Uterus (tissue), 4 donors: ENCODE results near the gene KCNH2. TPM values are rescaled to one million over a fixed set of nuclear protein-coding genes. Genes with fewer than 3 reads are reported as not detected.

Source experiments
- DNase-seq, 2 donors: peaks; one replicate each; pipeline ENCODE4 v3.0.0-alpha.2; 2019 to 2020
- H3K27ac ChIP-seq, 2 donors: fragments of 200-600 bp; sonication (generic); 1 replicate in 1 of 2; 2 replicates in 1 of 2; pipeline ENCODE4 v1.5.1; 2016 to 2018
- H3K27me3 ChIP-seq, 2 donors: fragments of 200-600 bp; sonication (generic); one replicate each; pipeline ENCODE4 v1.5.1; 2018 to 2019; ENCODE audit warnings: control low read depth in 1 of 2
- H3K36me3 ChIP-seq, 2 donors: fragments of 200-600 bp; sonication (generic); one replicate each; pipeline ENCODE4 v1.5.1; 2019; ENCODE audit warnings: control low read depth in 1 of 2
- H3K4me1 ChIP-seq, 2 donors: fragments of 200-600 bp; sonication (generic); one replicate each; pipeline ENCODE4 v1.5.1; 2018 to 2019; ENCODE audit warnings: control low read depth in 1 of 2
- H3K4me3 ChIP-seq, 2 donors: fragments of 200-600 bp; sonication (generic); 1 replicate in 1 of 2; 2 replicates in 1 of 2; pipeline ENCODE4 v1.5.1; 2018 to 2019; ENCODE audit warnings: mild to moderate bottlenecking in 1 of 2
- H3K9me3 ChIP-seq, 2 donors: fragments of 200-600 bp; sonication (generic); one replicate each; pipeline ENCODE4 v1.5.1; 2019; ENCODE audit warnings: control low read depth in 1 of 2
- POLR2A ChIP-seq, 2 donors: fragments of 450-650 bp; IDR thresholded peaks; one replicate each; pipeline ENCODE4 v1.6.1; 2016; ENCODE audit warnings: antibody characterized with exemption in 2 of 2, mild to moderate bottlenecking in 1 of 2, moderate library complexity in 1 of 2
- intact Hi-C: fragments of 100-400 bp; cut with DNase I; formaldehyde crosslinking; loops from one replicate; pipeline ENCODE4 v1.15.1; 2023; ENCODE audit warnings: low total_unique reads
- total RNA-seq, 4 donors: library from RNA; depleted of rRNA in 3 of 4; stranded (reverse); fragments of >200 nt in 3 of 4; gene quantifications; one replicate each; pipeline versions ENCODE4 v1.1.0 to v1.2.4, GENCODE V29; 2014 to 2023
- TF ChIP-seq, protein P1 (sequence below), 4 experiments: fragments of 200-600 bp in 2 of 4; fragments of 450-650 bp in 2 of 4; sonication (generic) in 2 of 4; IDR thresholded peaks; one replicate each; pipeline ENCODE4 v1.5.1; 2016 to 2019; ENCODE audit warnings: antibody characterized with exemption in 4 of 4, mild to moderate bottlenecking in 2 of 4, moderate library complexity in 1 of 4
- donor health status: DM: yes; HTN: yes; CAD: no.

The KCNH2 gene
- total RNA-seq, 4 donors from 2014 or later: 9.1 to 51.0 (median 22.8) TPM

DNA sequence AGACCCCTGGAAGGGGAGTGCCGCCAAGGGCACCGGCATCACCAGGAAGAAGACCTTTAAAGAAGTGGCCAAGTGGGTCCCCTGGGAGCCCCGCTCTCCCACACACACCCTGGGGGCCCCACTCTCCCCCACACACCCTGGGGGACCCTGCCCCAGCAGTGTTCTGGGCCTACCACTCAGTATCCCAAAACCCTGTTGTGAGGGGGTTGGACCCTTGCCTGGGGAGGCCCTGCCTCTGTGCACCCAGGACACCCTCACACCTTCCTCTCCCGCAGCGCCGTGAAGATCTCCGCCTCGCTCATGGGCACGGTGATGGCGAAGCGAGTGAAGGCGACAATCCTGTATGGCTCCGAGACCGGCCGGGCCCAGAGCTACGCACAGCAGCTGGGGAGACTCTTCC is 23.4 kb upstream of the KCNH2 start:
- H3K9me3 ChIP-seq: no peaks in the 10 kb centered on the region
- no peaks in the 10 kb centered on the region for H3K36me3 ChIP-seq
- H3K27ac ChIP-seq: no peak overlapping the region
- TF ChIP-seq, protein P1, sequence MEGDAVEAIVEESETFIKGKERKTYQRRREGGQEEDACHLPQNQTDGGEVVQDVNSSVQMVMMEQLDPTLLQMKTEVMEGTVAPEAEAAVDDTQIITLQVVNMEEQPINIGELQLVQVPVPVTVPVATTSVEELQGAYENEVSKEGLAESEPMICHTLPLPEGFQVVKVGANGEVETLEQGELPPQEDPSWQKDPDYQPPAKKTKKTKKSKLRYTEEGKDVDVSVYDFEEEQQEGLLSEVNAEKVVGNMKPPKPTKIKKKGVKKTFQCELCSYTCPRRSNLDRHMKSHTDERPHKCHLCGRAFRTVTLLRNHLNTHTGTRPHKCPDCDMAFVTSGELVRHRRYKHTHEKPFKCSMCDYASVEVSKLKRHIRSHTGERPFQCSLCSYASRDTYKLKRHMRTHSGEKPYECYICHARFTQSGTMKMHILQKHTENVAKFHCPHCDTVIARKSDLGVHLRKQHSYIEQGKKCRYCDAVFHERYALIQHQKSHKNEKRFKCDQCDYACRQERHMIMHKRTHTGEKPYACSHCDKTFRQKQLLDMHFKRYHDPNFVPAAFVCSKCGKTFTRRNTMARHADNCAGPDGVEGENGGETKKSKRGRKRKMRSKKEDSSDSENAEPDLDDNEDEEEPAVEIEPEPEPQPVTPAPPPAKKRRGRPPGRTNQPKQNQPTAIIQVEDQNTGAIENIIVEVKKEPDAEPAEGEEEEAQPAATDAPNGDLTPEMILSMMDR (IDR thresholded peaks at IDR 0.05): no peak
- TF ChIP-seq POLR2A (IDR thresholded peaks at IDR 0.05): no peak
- intact Hi-C loops: no loop called here
- no peak overlapping the region for H3K4me3 ChIP-seq
- no peaks in the 10 kb centered on the region for H3K4me1 ChIP-seq
- DNase-seq: no peak
- H3K27me3 ChIP-seq: no peaks in the 10 kb centered on the region

DNA sequence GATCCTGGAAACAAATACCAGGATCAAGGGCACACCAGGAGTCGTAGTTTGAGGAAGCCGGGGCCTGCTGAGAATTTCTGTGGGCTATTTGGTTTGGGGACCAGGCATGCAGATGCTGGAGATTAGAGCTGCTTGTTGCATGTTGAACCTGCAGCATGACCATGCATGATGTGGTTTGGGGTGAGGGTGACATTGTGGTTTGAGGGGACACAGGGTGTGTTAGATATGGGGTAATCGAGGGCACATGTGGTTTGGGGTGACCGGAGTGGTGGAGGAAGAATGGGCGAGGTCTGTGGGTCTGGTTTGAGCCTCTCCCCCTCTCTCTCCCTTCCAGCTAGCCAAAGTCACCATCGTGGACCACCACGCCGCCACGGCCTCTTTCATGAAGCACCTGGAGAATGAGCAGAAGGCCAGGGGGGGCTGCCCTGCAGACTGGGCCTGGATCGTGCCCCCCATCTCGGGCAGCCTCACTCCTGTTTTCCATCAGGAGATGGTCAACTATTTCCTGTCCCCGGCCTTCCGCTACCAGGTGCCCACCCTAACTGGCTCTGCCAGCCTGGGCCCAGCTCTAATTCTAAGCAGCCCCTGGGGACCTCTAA is 22.9 kb upstream of the KCNH2 start:
- TF ChIP-seq, protein P1 (IDR thresholded peaks at IDR 0.05): no peak
- no peak for TF ChIP-seq POLR2A (IDR thresholded peaks at IDR 0.05)
- Histone ChIP-seq H3K4me1 (no peaks in the 10 kb centered on the region), H3K4me3 (no peak overlapping the region), H3K9me3 (no peaks in the 10 kb centered on the region), H3K27ac (no peak overlapping the region), H3K36me3 (no peaks in the 10 kb centered on the region), H3K27me3 (no peaks in the 10 kb centered on the region)
- intact Hi-C loops: no loop called here
- no peak for DNase-seq

DNA sequence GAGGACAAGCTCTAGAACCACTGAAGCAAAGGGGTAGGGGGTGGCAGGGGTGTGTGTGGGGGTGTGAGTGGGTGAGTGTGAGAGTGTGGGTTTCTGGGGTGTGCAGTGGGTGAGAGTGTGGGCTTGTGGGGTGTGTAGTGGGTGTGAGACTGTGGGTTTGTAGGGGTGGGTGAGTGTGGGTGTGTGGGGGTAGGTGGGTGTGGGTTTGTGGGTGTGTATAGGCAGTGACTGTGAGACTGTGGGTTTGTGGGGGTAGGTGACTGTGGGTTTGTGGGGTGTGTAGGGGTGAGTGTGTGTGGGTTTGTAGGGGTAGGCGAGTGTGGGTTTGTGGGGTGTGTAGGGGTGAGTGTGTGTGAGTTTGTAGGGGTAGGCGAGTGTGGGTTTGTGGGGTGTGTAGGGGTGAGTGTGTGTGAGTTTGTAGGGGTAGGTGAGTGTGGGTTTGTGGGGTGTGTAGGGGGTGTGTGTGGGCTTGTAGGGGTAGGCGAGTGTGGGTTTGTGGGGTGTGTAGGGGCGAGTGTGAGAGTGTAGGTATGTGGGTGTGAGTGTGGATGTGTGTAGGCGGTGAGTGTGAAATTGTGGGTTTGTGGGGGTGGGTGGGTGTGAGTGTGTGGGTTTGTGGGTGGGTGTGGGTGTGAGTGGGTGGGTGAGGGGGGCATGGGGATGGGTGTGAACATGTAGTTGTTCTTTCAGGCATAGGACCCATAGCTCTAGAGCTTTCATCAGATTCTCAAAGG is 21.5 kb upstream of the KCNH2 start:
- DNase-seq: no peak

GRCh38 chr7:150999001-150999400 is 20.9 kb upstream of the KCNH2 start:
- no peak for TF ChIP-seq POLR2A (IDR thresholded peaks at IDR 0.05)
- TF ChIP-seq, protein P1 (IDR thresholded peaks at IDR 0.05): no peak
- H3K27ac ChIP-seq: no peak overlapping the region
- DNase-seq: no peak
- H3K4me1 ChIP-seq: no peaks in the 10 kb centered on the region
- no peaks in the 10 kb centered on the region for H3K36me3 ChIP-seq
- no peaks in the 10 kb centered on the region for H3K27me3 ChIP-seq
- H3K4me3 ChIP-seq: no peak overlapping the region
- no peaks in the 10 kb centered on the region for H3K9me3 ChIP-seq
- intact Hi-C loops: no loop called here

More for the DNA sequence above, 21.5 kb upstream of the KCNH2 start:
- Histone ChIP-seq H3K36me3 (no peaks in the 10 kb centered on the region), H3K27me3 (no peaks in the 10 kb centered on the region), H3K9me3 (no peaks in the 10 kb centered on the region), H3K4me1 (no peaks in the 10 kb centered on the region), H3K4me3 (no peak overlapping the region), H3K27ac (no peak overlapping the region)
- TF ChIP-seq, protein P1 (IDR thresholded peaks at IDR 0.05): no peak
- TF ChIP-seq POLR2A (IDR thresholded peaks at IDR 0.05): no peak
- intact Hi-C loops: no loop called here

GRCh38 chr7:150998341-150998740 is 20.2 kb upstream of the KCNH2 start:
- H3K36me3 ChIP-seq: no peaks in the 10 kb centered on the region
- H3K27me3 ChIP-seq: no peaks in the 10 kb centered on the region
- TF ChIP-seq, protein P1 (IDR thresholded peaks at IDR 0.05): no peak
- TF ChIP-seq POLR2A (IDR thresholded peaks at IDR 0.05): no peak
- no peak for DNase-seq
- H3K4me1 ChIP-seq: no peaks in the 10 kb centered on the region
- H3K9me3 ChIP-seq: no peaks in the 10 kb centered on the region
- no peak overlapping the region for H3K27ac ChIP-seq
- intact Hi-C loops: no loop called here
- no peak overlapping the region for H3K4me3 ChIP-seq
